ENCODE data around the gene TMEM54.
A peak's percentile ranks its signal among the peaks of the same experiment; 100 is the strongest.

The TMEM54 gene

GRCh38 chr1:32877211-32878110 is 23.7 kb downstream of the TMEM54 start:
- no peak for DNase-seq (ENCODE audit: extremely low spot score)
- POLR2A ChIA-PET = no interaction called here
- CTCF ChIA-PET = interaction anchor here (0.6 to 2.8 kb wide), 6 partner anchors 9 to 127 kb away, joined by 3 to 10 read pairs (median 4); partner anchors contain the start of gene HPCA
- TF ChIP-seq LEF1 (IDR thresholded peaks at IDR 0.05; ENCODE audit: borderline replicate concordance) = no peak
- TF ChIP-seq SUZ12 (IDR thresholded peaks at IDR 0.05) = no peak
- TF ChIP-seq FOXM1 (IDR thresholded peaks at IDR 0.05; ENCODE audit: borderline replicate concordance) = no peak
- TF ChIP-seq ZNF384 (IDR thresholded peaks at IDR 0.05) = no peak
- no peak for TF ChIP-seq FOXK2 (IDR thresholded peaks at IDR 0.05)

DNA sequence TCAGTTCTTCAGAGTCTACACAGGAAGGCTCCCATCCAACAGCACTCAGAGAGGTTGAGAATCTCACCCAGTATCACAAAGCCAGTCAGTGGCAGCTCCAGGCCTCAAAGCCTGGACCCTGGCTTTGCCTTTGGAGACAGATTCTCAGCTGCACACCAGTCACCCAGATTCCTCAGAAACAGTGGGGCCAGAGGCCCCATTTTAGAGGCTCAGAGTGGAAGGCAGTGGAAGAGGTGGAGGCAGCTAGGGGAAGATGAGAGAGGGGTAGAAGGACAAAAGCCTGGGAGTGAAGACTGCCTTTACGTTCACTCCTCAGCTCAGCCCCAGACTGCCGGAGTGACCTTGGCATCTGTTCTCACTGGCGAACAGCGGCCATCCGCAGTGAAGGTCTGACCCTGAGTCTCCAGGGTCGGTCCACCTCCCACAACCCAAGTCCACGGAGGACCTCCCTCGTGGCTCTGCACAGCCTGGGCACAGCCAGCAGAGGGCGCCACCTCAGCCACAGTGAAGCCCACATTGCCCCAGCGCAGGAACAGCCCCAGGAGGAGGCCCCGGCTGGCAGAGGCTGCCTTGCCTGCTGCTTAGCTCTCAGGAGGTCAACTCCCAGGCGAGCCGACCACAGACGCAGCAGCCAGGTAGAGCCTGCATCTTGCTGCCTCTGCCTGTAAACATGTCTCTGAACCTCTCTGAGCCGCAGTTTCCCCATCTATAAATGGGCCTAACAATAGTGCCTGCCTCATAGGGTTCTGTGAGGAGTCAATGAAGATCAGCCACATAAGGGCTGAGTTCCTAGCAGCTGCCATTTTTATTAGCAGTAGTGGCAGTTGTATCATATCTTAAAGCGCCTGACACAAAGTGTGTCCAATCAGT is 24.6 kb downstream of the TMEM54 start:
- CTCF ChIA-PET = interaction anchor here (0.6 to 2.8 kb wide), 8 partner anchors 9 to 518 kb away, joined by 3 to 10 read pairs (median 4); partner anchors contain the start of gene HPCA
- TF ChIP-seq HDGF (IDR thresholded peaks at IDR 0.05; ENCODE audit: borderline replicate concordance) (peak; percentile 54; the same call in 1 of the 2 replicates), ARNT (IDR thresholded peaks at IDR 0.05) (no peak), TARDBP (IDR thresholded peaks at IDR 0.05) (peak; percentile 80; the same call in 1 of the 2 replicates), BHLHE40 (IDR thresholded peaks at IDR 0.05; ENCODE audit: borderline replicate concordance) (no peak), FOXA1 (IDR thresholded peaks at IDR 0.05) (no peak), CTBP1 (IDR thresholded peaks at IDR 0.05; ENCODE audit: borderline replicate concordance) (no peak)
- peak; percentile 91 for DNase-seq (ENCODE audit: extremely low spot score)
- POLR2A ChIA-PET = no interaction called here

DNA sequence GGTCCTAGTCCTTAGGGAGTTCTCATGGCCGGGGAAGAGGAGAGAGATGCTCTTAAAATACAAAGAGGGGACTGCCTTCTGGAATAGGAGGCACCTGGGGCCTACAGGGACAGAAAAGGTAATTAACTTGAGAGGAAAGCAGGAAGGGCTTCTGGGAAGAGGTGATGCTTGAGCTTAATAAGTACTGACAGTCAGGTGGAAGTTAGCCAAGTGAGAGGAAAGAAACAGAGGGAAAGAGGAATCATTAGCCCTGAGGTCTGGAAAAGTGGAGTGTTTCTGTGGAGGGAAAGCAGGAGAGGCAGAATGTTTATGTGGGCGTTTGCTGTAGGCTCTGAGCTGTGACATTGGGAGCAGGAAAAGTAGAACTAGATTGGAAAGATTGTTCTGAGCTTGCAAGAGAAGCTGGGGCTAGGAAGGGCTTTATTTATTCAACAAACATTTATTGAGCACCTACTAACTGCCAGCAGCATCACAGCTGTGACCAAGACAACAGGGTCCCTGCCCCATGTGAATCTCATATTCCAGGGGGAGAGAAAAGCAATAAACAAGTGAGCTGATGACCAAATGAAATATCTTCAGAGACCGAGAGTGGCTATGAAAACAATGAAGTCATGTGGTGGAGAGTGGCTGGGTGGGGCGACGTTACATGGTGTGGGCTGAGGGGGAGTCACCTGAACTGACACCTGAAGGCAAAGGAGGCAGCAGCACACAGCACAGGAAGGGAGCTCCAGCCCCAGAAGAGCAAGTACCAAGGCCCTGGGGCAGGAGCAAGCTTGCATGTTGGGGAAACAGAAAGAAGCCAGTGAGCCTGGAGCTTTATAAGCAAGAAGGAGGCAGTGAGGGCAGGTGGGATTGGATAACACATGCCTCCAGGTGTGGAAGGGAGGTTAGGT is 26.1 kb downstream of the TMEM54 start:
- ChIA-PET CTCF (interaction anchor here (0.6 to 2.8 kb wide), 7 partner anchors 16 to 211 kb away, joined by 3 to 10 read pairs (median 7); no protein-coding TSS in a partner anchor), POLR2A (interaction anchor here (0.6 to 0.7 kb wide), 2 partner anchors 25 to 164 kb away, joined by 3 read pairs; no protein-coding TSS in a partner anchor)
- TF ChIP-seq FOXM1 (IDR thresholded peaks at IDR 0.05; ENCODE audit: borderline replicate concordance) (no peak), NFRKB (IDR thresholded peaks at IDR 0.05) (no peak), PKNOX1 (IDR thresholded peaks at IDR 0.05) (no peak), FOXA1 (IDR thresholded peaks at IDR 0.05) (no peak)
- DNase-seq (ENCODE audit: extremely low spot score) = no peak

DNA sequence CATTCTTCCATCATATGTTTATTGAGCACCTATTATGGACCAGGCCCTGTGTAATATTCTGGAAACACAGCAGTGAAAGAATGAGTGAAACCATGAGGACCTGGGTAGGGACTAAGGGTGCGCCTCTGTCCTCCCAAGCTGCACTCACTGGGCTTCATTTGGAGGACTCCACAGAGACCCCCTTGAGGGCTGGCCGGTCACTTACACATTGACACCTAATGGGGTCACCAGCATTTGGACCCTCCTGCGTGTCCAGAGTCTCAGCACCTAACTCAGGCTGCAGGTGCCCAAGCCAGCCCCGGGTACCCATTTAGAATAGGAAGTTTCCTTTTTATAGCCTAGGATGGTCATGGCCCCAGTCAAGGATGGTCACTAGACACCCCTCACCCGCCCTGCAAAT is 27.7 kb downstream of the TMEM54 start:
- no peak for DNase-seq (ENCODE audit: extremely low spot score)
- CTCF ChIA-PET = interaction anchor here (0.6 to 0.8 kb wide), 4 partner anchors 33 to 763 kb away, joined by 3 to 5 read pairs (median 4); no protein-coding TSS in a partner anchor
- POLR2A ChIA-PET = no interaction called here
- TF ChIP-seq TARDBP (IDR thresholded peaks at IDR 0.05) (no peak), ZNF384 (IDR thresholded peaks at IDR 0.05) (no peak), NFRKB (IDR thresholded peaks at IDR 0.05) (no peak), HDGF (IDR thresholded peaks at IDR 0.05; ENCODE audit: borderline replicate concordance) (no peak), BHLHE40 (IDR thresholded peaks at IDR 0.05; ENCODE audit: borderline replicate concordance) (no peak), FOXM1 (IDR thresholded peaks at IDR 0.05; ENCODE audit: borderline replicate concordance) (no peak), PKNOX1 (IDR thresholded peaks at IDR 0.05) (no peak), FOXA1 (IDR thresholded peaks at IDR 0.05) (no peak), ARNT (IDR thresholded peaks at IDR 0.05) (no peak), SUZ12 (IDR thresholded peaks at IDR 0.05) (no peak), FOXK2 (IDR thresholded peaks at IDR 0.05) (no peak), ELF4 (IDR thresholded peaks at IDR 0.05) (no peak), CTBP1 (IDR thresholded peaks at IDR 0.05; ENCODE audit: borderline replicate concordance) (no peak), SP1 (IDR thresholded peaks at IDR 0.05) (no peak)

- ChIA-PET POLR2A (no interaction called here), CTCF (interaction anchor here (0.6 to 1.6 kb wide), 7 partner anchors 9 to 217 kb away, joined by 3 to 6 read pairs (median 4); no protein-coding TSS in a partner anchor)
- DNase-seq (ENCODE audit: extremely low spot score) = no peak
- no peak for TF ChIP-seq NFRKB (IDR thresholded peaks at IDR 0.05)
- no peak for TF ChIP-seq ELF4 (IDR thresholded peaks at IDR 0.05)
- TF ChIP-seq FOXK2 (IDR thresholded peaks at IDR 0.05) = no peak
- no peak for TF ChIP-seq SUZ12 (IDR thresholded peaks at IDR 0.05)
- no peak for TF ChIP-seq FOXM1 (IDR thresholded peaks at IDR 0.05; ENCODE audit: borderline replicate concordance)
- no peak for TF ChIP-seq CTBP1 (IDR thresholded peaks at IDR 0.05; ENCODE audit: borderline replicate concordance)
- TF ChIP-seq HDGF (IDR thresholded peaks at IDR 0.05; ENCODE audit: borderline replicate concordance) = no peak
- TF ChIP-seq ARNT (IDR thresholded peaks at IDR 0.05) = no peak
- TF ChIP-seq BHLHE40 (IDR thresholded peaks at IDR 0.05; ENCODE audit: borderline replicate concordance) = no peak
- TF ChIP-seq LEF1 (IDR thresholded peaks at IDR 0.05; ENCODE audit: borderline replicate concordance) = no peak
- no peak for TF ChIP-seq TARDBP (IDR thresholded peaks at IDR 0.05)
- no peak for TF ChIP-seq SP1 (IDR thresholded peaks at IDR 0.05)
- TF ChIP-seq ZNF384 (IDR thresholded peaks at IDR 0.05) = no peak
- TF ChIP-seq L3MBTL2 (conservative IDR thresholded peaks at IDR 0.05) = no peak
- TF ChIP-seq PKNOX1 (IDR thresholded peaks at IDR 0.05) = no peak
- TF ChIP-seq FOXA1 (IDR thresholded peaks at IDR 0.05) = no peak
These were observed 29.1 kb downstream of the TMEM54 start for GRCh38 chr1:32872192-32872460.
